Measurements from ENCODE around the gene ZNF728. TPM values are rescaled to one million over a fixed set of nuclear protein-coding genes. Genes with fewer than 3 reads are reported as not detected.

The ZNF728 gene
- total RNA-seq, 1 experiment from 2014 or later = not detected

Other genes with a start within 250 kb of the ZNF728 start
- gene ZNF99, start 219.0 kb downstream of the ZNF728 start, total RNA-seq (2014; rRNA removed; shearing (Covaris generic)) = not detected in 2 replicates
- not detected in 2 replicates for gene ZNF723, start 170.9 kb downstream of the ZNF728 start, total RNA-seq (2014; rRNA removed; shearing (Covaris generic))
- gene ZNF730, start 113.8 kb upstream of the ZNF728 start, total RNA-seq (2014; rRNA removed; shearing (Covaris generic)) = 18.9 and 28.2 TPM in 2 replicates
- 34.8 and 46.8 TPM in 2 replicates for gene ZNF724, start 247.2 kb upstream of the ZNF728 start, total RNA-seq (2014; rRNA removed; shearing (Covaris generic))

All from H7 (cell line).